GM19025 (cell line): ENCODE measurements around the gene EIPR1.
"Not testable (repeated sequence)": the region's sequence is repeated elsewhere in the genome, so short reads cannot be mapped to it uniquely, and the experiment has no call there.

Experiments used
- ATAC-seq: cut with Tn5 transposase; IDR thresholded peaks from one replicate; pipeline ENCODE4 v1.9.1; 2021; ENCODE audit warnings: mild to moderate bottlenecking, low read depth, moderate library complexity; ENCODE audit not compliant: unreplicated experiment

Gene EIPR1

DNA sequence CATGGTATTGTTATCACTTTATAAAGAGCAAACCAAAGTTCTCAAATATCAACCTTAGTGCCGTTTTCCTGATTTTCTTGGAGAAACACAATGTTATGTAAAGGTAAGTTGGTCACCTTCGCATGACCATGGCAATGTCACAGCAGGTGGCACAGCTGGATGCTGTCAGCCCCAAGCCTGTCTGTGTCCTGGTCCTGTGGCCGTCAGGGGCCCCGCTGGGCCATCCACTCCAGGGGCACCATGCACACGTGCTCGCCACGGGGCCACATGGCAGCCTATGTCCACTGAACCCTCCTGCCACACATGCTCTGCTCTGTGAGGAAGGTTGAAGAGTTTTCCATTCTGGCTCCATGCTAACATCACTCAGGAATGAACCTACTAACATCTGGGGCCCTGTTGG is 85.9 kb downstream of the EIPR1 start:
- no peak for ATAC-seq

DNA sequence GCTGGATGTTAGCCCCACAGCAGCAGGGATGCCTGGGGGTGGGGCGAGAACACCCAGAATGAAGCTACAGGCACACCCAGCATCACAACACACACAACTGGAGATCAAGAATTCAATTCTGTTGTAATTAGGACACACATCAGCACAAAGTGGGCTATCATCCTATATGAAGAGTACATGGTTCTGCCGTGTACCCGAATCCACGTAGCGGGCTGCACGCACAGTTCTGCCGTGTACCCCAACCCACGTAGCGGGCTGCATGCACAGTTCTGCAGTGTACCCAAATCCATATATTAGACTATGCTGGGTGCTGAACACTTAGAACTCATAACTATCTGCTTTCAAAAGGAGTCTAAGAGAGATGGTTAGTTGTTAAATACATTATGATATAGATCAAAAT is 86.5 kb downstream of the EIPR1 start:
- ATAC-seq: no peak

DNA sequence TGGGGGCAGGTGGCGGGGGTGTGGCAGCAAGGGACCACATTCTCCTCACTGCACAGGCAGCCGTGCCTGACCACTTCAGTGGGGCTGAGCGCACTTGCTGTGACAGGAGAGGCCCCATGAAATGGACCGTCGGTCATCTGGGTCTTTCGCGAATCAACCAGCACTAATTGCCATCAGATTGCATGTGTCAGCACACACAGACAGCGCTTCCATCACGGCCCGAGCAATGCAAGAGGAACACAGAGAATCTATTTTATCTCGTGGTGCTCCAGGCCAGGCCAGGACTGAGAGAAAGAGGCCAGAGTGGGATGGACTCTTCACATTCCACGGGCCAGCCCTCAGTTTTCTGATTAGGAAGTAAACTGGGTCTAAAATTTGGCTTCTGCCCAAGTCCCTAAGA is 87.0 kb downstream of the EIPR1 start:
- no peak for ATAC-seq

DNA sequence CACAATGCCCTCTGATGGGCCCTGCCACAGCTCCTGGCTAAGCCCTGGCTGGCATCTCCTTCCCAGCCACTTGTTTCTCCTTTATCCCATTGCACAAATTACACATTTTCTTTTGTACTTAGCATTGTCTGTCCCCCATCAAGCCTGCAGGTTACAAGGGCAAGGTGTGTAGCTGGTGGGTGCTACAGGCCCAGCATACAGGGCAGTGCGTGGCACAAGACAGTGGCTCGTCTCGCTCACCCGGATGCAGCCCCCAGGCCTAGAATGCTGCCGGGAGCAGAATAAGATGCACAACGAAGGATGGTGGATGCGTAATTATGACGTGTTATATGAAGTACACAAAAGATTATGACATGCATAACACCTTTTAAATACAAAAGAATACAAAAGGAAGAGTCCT is 87.6 kb downstream of the EIPR1 start:
- no peak for ATAC-seq

DNA sequence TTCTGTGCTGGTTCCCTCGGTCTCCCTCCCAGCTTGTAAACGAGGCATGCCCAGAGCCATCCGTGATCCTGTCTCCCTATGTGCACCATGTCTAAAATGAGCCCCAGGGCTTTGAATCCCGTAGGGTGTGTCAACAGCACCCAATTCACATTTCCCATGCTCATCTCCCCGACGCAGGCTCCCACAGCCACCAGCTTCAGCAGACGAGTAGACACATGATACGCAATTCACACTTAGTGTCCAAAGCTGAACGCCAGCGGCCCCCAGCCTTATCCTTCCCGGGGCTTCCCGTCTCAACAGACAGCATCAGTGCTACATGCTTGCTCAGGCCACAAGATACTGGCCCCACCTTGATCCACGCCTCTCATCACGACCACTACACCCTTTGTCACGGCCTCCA is 88.1 kb downstream of the EIPR1 start:
- no peak for ATAC-seq

DNA sequence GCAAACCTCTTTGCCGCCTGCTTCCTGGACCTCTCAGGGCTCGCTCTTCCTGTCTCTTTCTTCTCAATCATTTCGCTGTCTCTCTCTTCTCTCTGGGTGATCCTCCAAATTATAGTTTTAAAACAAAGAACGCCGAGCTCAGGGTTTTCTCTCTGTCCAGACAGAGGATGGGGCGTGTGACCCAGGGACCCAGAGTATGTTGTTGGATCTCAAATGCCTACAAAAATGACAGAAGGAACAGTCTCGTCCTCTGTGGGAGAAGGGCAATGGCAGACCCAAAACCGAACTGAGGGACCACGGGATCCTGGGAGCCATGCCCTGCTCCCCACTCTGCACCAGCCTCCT is 88.5 kb downstream of the EIPR1 start:
- no peak for ATAC-seq

DNA sequence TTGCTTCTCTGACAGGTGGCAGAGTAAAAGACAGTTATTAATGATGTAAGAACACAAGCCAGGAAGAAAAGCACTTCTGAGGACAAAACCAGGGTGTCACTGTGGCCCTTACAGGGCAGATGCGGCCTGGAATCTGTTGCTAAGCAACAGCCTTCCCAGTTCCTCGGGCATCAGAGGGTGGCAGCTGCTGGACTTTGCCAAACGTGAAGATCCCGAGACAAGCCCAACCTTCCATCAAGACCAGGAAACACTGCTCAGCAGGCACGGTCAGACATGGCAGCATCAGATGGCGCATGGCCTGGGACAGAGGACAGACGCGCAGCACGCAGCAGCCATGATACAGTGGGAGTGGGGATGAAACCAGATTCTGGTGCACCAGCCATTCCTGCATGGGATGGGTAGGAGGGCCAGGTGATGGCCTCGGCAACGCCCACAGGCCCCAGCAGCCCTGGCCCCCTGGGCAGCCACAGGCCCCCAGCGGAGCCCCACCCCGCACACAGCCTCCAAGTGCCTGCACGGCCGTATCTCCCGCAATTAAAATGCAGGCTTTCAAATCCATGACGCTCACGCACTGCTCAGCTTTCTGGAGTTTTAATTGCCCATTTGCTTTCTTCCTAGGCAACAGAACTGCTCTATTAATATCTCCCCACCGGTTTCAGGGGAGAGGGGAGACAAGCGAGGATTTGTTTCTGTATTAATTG is 89.0 kb downstream of the EIPR1 start:
- no peak for ATAC-seq

DNA sequence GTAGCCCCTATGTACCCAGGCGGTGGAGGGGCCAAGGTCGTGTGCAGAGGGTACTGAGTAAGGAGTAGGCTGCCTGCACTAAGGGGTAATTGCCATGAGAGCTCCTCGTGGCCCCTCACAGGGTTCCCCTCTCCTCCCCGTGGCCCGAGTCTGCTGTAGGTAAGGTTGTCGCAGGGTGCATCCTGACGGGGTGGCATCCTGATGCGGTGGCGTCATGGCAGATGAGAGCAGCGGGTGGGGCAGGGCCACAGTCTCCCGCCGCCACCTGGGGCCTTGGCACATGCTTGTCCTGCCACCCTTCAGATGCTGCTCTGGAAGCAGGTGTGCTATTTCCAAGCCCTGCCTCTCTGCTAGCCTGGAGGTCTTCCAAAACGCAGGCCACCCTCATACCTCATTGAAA is 89.7 kb downstream of the EIPR1 start:
- ATAC-seq: no peak

DNA sequence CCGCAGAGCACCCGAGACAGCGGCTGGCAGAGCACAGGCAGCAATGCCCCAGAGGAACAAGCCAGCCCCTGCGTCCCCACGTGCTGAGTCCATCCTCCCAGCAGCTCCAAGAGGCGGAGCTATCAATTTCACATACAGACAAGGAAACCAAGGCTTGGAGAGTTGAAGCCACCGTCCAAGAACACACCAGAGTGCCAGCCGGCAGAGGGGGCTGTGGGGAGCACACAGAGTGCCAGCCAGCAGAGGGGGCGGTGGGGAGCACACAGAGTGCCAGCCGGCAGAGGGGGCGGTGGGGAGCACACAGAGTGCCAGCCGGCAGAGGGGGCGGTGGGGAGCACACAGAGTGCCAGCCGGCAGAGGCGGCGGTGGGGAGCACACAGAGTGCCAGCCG is 91.0 kb downstream of the EIPR1 start:
- ATAC-seq: not testable (repeated sequence)

DNA sequence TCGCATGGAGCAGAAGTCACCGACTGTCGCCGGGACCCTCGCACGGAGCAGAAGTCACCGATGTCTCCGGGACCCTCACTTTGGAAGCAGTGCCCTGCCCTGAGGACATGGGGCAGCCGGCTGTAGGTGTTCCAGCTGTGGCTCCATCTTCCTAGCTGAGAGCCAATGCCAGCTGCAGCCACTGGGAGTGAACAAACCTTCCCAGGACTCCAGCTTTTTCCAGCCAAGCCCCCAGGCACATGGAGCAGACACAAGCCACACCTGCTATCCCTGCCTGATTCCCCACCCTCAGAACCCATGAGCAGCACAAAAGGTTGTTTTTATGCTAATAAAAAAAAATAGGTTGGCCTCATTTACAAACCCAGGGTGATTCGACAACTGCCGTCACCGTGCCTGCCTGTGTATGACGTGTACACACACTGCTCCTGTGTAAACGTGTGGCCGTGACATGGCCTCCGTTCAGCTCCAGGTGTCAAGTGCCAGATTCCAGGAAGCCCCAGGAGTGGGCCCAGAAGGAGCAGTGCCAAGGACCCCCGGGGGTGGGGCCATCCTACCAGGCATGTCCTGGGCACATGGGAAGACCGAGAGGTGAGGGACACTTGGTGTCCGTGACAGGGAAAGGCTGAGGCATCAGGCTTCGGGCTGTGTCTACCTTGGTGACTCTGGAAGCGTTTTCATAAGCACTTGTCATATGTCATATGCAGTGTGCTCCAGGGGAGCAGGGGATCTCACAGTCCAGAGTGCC is 91.5 kb downstream of the EIPR1 start:
- no peak for ATAC-seq

DNA sequence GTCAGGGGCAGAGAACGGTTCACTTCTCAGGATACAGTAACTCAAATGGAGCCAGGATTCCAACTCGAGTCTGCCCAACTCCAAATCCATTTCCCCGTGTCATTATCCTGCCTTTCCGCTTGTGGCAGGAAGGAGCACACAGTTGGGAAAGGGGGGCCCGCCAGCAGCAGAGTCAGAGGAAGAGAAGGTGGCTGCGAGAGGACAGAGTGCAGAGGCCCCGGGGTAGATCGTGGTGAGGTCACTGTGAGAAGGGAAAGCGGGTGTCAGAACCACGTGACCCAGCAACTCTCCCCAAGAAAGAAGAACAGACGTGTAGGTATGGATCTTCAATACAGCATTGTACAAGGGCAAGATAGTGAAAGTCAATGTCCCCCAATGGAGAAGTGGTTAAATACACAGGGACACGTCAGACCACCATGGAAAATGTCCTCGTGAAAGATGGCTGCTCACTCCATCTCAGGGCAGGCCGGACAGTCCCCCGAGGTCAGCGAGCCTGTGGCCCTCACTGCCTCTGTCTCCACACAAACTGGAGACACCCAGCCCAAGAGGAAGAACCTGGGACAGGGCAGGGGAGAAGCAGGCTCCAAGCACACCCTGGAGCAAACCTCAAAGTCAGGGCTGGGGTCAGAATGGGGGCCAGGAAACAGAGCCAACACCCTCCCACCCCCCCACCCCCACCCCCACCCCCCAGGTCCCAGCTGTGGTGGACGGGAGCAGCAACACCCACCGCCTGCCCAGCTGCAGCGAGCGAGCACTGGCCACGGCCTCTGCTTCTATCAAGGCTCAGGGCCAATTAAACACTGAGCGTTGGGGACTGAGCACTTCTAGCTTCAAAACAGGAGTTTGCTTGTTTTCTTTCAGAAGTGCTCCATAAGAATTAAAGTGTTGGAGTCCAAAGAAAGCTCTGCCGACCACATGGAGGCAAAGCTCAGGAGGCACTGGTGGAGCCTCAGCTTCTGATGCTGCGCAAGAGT is 92.7 kb downstream of the EIPR1 start:
- no peak for ATAC-seq

DNA sequence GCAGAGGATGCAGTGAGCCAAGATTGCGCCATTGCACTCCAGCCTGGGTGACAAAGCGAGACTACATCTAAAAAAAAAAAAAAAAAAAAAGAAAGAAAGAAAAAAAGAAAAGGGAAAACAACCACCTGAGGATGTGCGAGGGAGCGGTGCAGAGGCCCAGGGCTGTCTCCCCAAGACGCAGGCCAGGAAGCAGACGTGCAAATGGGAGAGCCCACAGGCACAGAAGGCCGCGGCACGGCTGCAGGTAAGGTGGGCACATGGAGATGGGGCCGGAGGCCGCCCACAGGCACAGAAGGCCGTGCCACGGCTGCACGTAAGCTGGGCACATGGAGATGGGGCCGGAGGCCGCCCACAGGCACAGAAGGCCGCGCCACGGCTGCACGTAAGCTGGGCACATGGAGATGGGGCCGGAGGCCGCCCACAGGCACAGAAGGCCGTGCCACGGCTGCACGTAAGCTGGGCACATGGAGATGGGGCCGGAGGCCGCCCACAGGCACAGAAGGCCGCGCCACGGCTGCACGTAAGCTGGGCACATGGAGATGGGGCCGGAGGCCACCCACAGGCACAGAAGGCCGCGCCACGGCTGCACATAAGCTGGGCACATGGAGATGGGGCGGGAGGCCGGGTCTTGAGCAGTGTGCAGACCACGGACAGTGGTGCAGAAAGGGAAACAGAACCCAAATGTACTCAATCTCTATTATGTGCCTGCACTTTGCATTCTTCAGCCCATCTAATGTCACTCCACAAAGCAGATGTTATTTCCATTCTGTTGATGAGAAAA is 93.6 kb downstream of the EIPR1 start:
- not testable (repeated sequence) for ATAC-seq

DNA sequence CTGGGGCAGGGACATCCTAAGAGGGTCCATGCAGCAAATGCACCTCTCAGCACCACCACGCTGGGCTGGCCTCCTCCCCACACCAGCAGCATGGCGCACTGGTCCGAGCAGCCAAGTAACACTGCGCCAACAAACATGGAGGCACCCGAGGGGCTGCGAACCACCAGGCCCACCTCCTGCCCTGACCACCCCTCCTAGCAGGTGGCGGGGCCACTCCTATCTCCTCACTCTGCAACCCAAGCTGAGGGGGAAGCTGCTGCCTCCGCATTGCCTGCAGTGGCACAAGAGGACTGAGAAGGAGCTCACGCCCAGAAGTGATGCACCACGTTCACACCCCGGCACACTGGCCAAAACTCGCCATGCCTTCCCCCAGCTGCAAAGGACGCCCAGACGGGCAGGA is 94.4 kb downstream of the EIPR1 start:
- ATAC-seq: no peak

DNA sequence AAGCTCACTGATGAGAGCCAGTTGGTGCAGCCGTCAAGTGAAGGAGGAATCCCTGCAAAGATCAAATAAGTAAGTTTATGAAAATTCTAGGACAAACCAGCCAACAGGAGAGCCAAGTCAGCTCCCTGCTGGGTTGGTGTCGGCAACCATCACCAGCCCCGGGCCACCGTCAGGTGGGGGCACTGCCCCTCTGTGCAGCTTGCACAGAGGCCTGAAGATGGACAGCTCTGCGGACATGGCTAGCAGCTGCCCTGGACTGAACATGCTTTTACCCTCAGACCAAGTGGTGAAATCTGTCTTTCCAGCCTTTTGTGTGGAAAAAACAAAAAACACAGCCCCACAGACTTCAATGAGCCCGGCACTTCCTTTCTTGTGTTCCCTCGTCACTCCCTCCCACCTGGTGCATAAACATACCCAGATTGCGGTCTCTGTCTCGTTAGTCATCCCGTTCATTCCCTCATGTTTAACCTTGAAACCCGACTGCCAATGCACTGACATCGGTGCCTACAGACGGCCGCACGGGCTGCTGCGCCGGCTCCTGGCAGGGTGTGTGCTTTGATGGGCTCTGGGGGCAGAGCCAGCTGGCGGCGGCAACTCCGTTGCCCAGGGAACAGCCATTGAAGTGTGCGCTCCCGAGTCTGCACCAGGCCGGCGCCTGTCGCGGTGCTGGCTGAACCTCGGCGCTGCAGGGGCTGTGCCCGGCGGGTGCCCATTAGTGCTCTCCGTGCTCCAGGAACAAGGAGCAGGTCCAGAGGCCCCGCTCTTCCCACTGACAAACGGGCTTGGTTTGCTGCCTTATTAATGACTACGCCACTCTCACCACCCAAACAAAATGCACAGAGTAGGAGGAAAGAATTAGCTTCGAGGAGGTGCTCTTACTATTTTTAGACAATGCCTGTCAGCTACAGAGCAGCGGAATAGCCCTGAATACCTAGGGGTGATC is 95.3 kb downstream of the EIPR1 start:
- ATAC-seq: no peak

DNA sequence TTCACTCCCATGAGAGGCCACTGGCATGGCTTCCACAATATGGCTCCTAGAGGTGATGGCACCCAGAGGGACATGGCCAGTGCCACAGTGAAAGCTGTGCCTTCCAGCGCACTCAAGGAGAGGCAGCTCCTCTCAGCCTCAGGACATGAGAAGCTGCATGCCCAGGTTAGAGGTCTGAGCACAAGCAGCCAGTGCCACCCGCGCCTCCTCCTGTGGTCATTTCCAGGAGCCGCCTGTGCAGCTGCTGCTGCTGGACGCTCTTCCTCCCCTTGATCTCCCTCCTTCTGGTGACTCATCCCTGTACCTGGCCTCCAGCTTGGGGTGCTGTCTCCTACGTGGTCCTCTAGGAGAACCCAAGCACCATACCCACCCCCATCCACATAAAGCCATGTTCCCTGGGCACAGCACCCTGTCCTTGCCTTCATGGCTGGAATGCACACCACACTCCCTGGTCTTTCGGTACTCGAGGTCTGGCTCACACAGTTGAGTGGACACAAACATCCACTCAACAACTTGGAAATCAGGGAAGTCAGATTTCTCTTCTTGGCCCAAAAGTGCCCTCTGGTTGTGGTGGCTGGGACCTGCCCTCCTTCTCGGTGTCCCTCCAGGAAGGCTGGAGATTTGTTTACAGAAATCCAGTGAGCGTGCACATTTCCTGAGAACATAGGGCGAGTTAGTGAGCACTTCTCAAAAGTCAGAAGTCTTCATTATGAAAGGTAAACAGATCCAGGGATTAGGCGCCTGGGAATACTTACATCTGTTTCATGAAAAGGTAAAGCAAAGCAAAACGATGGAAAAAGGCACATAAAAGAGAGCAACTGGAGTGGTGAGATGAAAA is 96.7 kb downstream of the EIPR1 start:
- no peak for ATAC-seq

DNA sequence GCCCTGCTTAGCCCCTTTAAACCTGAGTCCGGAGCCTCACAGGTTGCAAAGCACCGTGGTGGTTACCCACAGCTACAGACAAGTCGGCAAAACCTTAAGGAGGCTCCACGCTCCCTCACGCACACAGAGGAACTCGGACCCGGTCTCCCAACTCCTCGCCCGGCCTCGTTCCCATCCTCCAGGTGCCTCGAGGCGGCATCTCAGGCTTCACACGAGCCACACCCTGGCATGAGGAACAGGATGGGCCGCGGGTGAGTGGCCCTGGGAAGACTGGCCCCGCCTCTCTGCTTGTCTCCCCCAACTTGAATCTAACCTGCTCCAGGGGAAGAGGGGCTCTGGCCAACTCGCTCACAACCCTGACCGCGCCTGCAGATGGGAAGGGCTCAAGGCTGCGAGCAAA is 97.4 kb downstream of the EIPR1 start:
- ATAC-seq: no peak

DNA sequence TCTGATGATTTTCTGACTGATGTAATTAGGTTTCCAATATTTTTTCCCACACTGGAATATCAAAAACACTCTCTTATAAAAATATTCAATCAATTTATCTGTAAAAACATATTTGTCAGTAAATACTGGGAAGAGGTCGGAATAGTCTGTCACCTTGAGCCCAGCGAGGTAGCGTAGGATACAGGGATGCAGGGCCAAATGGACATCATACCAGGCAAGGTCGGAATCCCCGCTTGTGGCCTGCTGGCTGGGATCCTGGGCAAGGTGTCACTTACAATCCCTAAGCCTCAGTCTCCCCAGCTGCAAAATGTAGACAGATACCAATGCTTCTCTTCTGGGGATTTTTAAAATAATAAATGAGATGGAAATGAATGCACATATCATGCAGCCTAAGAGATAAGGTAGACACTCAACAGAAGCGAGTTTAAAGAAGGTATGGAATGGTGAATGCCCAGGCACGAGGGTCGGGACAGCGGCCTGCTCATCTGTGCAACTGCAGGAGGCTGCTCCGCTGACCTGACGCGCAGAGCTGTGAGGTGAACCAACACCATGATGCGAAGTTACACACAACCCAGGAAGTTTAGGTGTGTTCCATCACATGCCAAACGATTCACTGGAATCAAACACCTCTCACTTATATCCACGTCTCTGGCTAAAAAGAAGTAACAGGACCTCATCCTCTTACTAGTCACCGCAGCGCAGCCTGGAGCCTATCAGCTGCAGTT is 98.2 kb downstream of the EIPR1 start:
- no peak for ATAC-seq
